Psoas muscle (tissue), 8 donors: ENCODE data around the gene DGCR8. TPM values are rescaled to one million over a fixed set of nuclear protein-coding genes. Genes with fewer than 3 reads are reported as not detected.

Source experiments
- ATAC-seq, 4 donors: fragments of 200-7000 bp; cut with Tn5 transposase; one replicate each; pipeline ENCODE4 v1.9.1; 2020; ENCODE audit warnings: moderate library complexity in 3 of 4, mild to moderate bottlenecking in 2 of 4
- DNase-seq, 2 donors: peaks; one replicate each; pipeline ENCODE4 v3.0.0-alpha.2; 2020
- H3K27ac ChIP-seq: fragments of 200-600 bp; one replicate; pipeline ENCODE4 v1.8.0; 2022
- H3K27me3 ChIP-seq, 3 donors: fragments of 200-600 bp in 1 of 3; one replicate each; pipeline versions ENCODE4 v1.6.1 to v1.8.0; 2013 to 2022; ENCODE audit warnings: low read length in 2 of 3, mild to moderate bottlenecking in 2 of 3, moderate library complexity in 1 of 3; ENCODE audit not compliant: insufficient read depth in 3 of 3
- H3K36me3 ChIP-seq, 2 donors: fragments of 200-600 bp in 1 of 2; one replicate each; pipeline versions ENCODE4 v1.6.1 to v1.8.0; 2013 to 2022; ENCODE audit warnings: low read depth in 1 of 2, mild to moderate bottlenecking in 1 of 2, moderate library complexity in 1 of 2; ENCODE audit not compliant: insufficient read depth in 1 of 2
- H3K4me1 ChIP-seq: fragments of 200-600 bp; one replicate; pipeline ENCODE4 v1.8.0; 2022
- H3K4me3 ChIP-seq: fragments of 200-600 bp; one replicate; pipeline ENCODE4 v1.8.0; 2022; ENCODE audit warnings: mild to moderate bottlenecking
- H3K9me3 ChIP-seq: fragments of 200-600 bp; one replicate; pipeline ENCODE4 v1.8.0; 2022
- CTCF ChIP-seq: fragments of 200-600 bp; IDR thresholded peaks from one replicate; pipeline ENCODE4 v1.8.0; 2022; ENCODE audit warnings: antibody characterized with exemption
- WGBS, 3 donors: extraction: QIAGEN DNeasy Blood & Tissue Kit; methylation state at CpG; one replicate each; pipeline versions ENCODE4 v1.1.6 to v1.1.7; 2013; 5-methylcytosine and 5-hydroxymethylcytosine counted together
- intact Hi-C, 2 donors: fragments of 100-400 bp; cut with DNase I; formaldehyde crosslinking; loops; one replicate each; pipeline versions ENCODE4 v1.11.0 to v1.14.2; 2022
- polyA plus RNA-seq, 3 donors: library from polyadenylated mRNA; stranded (reverse); fragments of 200-250 nt; gene quantifications; one replicate each; pipeline ENCODE4 v1.2.3, GENCODE V29; 2013
- total RNA-seq, 4 donors: library from RNA; stranded (reverse); fragmentation: NEBNext Ultra II Directional in 2 of 4; extraction: Animal tissue kit (Norgen Biotek cat#: 25700) in 2 of 4; gene quantifications; one replicate each; pipeline versions ENCODE4 v1.2.1 to v1.2.4, GENCODE V29; 2021 to 2023
- donor health status: healthy with polysubstance abuse.
- donor health status: DM: no; HTN: no; CAD: no; lungs with moderate emphysema.
- donor health status: Bipolar disorder and iron deficiency.
- donor health status: healthy.
- donor health status: DM: yes; HTN: yes; CAD: no.
- donor health status: DM: no; HTN: no; CAD: no.
- donor health status: DM: no; HTN: no; CAD: no.
- donor health status: DM: yes; HTN: yes; CAD: no.

The DGCR8 gene
- total and polyA plus RNA-seq, 7 donors = 10.5 to 21.5 (median 15.3) TPM

GRCh38 chr22:20106849-20107237, 26.8 kb downstream of the DGCR8 start:
- Histone ChIP-seq H3K4me3 (no peak overlapping the region), H3K27me3 (no peaks in the 10 kb centered on the region), H3K27ac (peak overlapping the region; percentile 84), H3K36me3 (peaks cover 0 to 88% of the 10 kb centered on the region in 2 donors), H3K4me1 (peaks cover 35% of the 10 kb centered on the region), H3K9me3 (no peaks in the 10 kb centered on the region)
- TF ChIP-seq CTCF = no peak
- ATAC-seq = peak in 1 of 4 donors; percentile 3
- peak in 1 of 2 donors; percentile 12 for DNase-seq
- intact Hi-C loops = no loop called here
- 42 to 59% (median 50%) methylated on average over 9 to 10 of the region's 10 CpGs for WGBS, 3 donors

- Histone ChIP-seq H3K4me3 (no peak overlapping the region), H3K36me3 (peaks cover 3 to 88% of the 10 kb centered on the region in 2 donors), H3K4me1 (peaks cover 35% of the 10 kb centered on the region), H3K27ac (peak overlapping the region; percentile 84), H3K27me3 (no peaks in the 10 kb centered on the region), H3K9me3 (no peaks in the 10 kb centered on the region)
- TF ChIP-seq CTCF = no peak
- DNase-seq (peak in 1 of 2 donors; percentile 42), ATAC-seq (no peak)
- intact Hi-C loops = no loop called here
- WGBS, 3 donors = 65 to 84% (median 73%) methylated on average over 7 of the region's 7 CpGs
These were observed 27.4 kb downstream of the DGCR8 start for GRCh38 chr22:20107471-20107901.

GRCh38 chr22:20107951-20108756, 28.1 kb downstream of the DGCR8 start:
- intact Hi-C loops = no loop called here
- 67 to 77% (median 72%) methylated on average over 12 to 13 of the region's 13 CpGs for WGBS, 3 donors
- Histone ChIP-seq H3K36me3 (peaks cover 5 to 88% of the 10 kb centered on the region in 2 donors), H3K9me3 (no peaks in the 10 kb centered on the region), H3K4me1 (peaks cover 35% of the 10 kb centered on the region), H3K4me3 (no peak overlapping the region), H3K27ac (no peak overlapping the region), H3K27me3 (no peaks in the 10 kb centered on the region)
- DNase-seq (peak in 1 of 2 donors; percentile 47), ATAC-seq (no peak)
- no peak for TF ChIP-seq CTCF

GRCh38 chr22:20108757-20109230, 28.8 kb downstream of the DGCR8 start:
- no peak overlapping the region for H3K27ac ChIP-seq
- no peak for TF ChIP-seq CTCF
- DNase-seq (peak; percentile 4 to 45), ATAC-seq (no peak)
- H3K4me3 ChIP-seq = no peak overlapping the region
- WGBS, 3 donors = 84 to 95% (median 87%) methylated on average over 12 of the region's 12 CpGs
- H3K27me3 ChIP-seq = no peaks in the 10 kb centered on the region
- no peaks in the 10 kb centered on the region for H3K9me3 ChIP-seq
- H3K4me1 ChIP-seq = peaks cover 29% of the 10 kb centered on the region
- peaks cover 5 to 94% of the 10 kb centered on the region in 2 donors for H3K36me3 ChIP-seq
- intact Hi-C loops = no loop called here
